ENCODE data around the gene FAM222B.
"Not testable (repeated sequence)": the region's sequence is repeated elsewhere in the genome, so short reads cannot be mapped to it uniquely, and the experiment has no call there.

Gene FAM222B

GRCh38 chr17:28744972-28745785 lies 97.4 kb downstream of the FAM222B start:
- DNase-seq (ENCODE audit: low read depth), result peak; percentile 28

GRCh38 chr17:28744104-28744971 lies 98.3 kb downstream of the FAM222B start:
- DNase-seq (ENCODE audit: low read depth), result no peak

GRCh38 chr17:28743243-28744103 lies 99.1 kb downstream of the FAM222B start, which contains the start of gene TRAF4:
Gene TRAF4, plus strand, starts transcription at chr17:28744011. Its CDS starts 102 bp downstream, at chr17:28744113.
- DNase-seq (ENCODE audit: low read depth), result peak; percentile 75

- no peak for DNase-seq (ENCODE audit: low read depth)
Observed at GRCh38 chr17:28741358-28742349, 100.9 kb downstream of the FAM222B start.

GRCh38 chr17:28740406-28741357 lies 101.9 kb downstream of the FAM222B start:
- DNase-seq (ENCODE audit: low read depth), result no peak

- no peak for DNase-seq (ENCODE audit: low read depth)
Observed at GRCh38 chr17:28738680-28739384, 103.8 kb downstream of the FAM222B start.

- no peak for DNase-seq (ENCODE audit: low read depth)
Observed at GRCh38 chr17:28737770-28738679, 104.6 kb downstream of the FAM222B start.

GRCh38 chr17:28737316-28737715 lies 105.3 kb downstream of the FAM222B start:
- DNase-seq (ENCODE audit: low read depth), result no peak

GRCh38 chr17:28735913-28736769 lies 106.4 kb downstream of the FAM222B start:
- not testable (repeated sequence) for DNase-seq (ENCODE audit: low read depth)

GRCh38 chr17:28735242-28735722 lies 107.3 kb downstream of the FAM222B start:
- no peak for DNase-seq (ENCODE audit: low read depth)

GRCh38 chr17:28734712-28735241 lies 107.8 kb downstream of the FAM222B start:
- DNase-seq (ENCODE audit: low read depth), result no peak

GRCh38 chr17:28733346-28733745 lies 109.2 kb downstream of the FAM222B start:
- DNase-seq (ENCODE audit: low read depth), result no peak

GRCh38 chr17:28729950-28730330 lies 112.7 kb downstream of the FAM222B start:
- no peak for DNase-seq (ENCODE audit: low read depth)

GRCh38 chr17:28728364-28729200 lies 114.0 kb downstream of the FAM222B start, which contains the start of gene NEK8:
Gene NEK8, plus strand, starts transcription at chr17:28728788. Its CDS starts 26 bp downstream, at chr17:28728814.
- peak; percentile 88 for DNase-seq (ENCODE audit: low read depth)
